WERI-Rb-1 (cell line): ENCODE data around the gene CD96.

Experiments used
- DNase-seq: peaks from one replicate; pipeline ENCODE4 v3.0.0-alpha.2; 2020
- H3K27ac ChIP-seq: fragments of 250-450 bp; sonication (Bioruptor Pico); 2 replicates; pipeline ENCODE4 v1.5.1; 2020; ENCODE audit warnings: mild to moderate bottlenecking, moderate library complexity
- H3K27me3 ChIP-seq: fragments of 250-450 bp; sonication (Bioruptor Pico); 2 replicates; pipeline ENCODE4 v1.5.1; 2021; ENCODE audit warnings: mild to moderate bottlenecking, low read depth, moderate library complexity; ENCODE audit not compliant: insufficient read depth, severe bottlenecking
- H3K36me3 ChIP-seq: fragments of 250-450 bp; sonication (Bioruptor Pico); 2 replicates; pipeline ENCODE4 v1.5.1; 2020; ENCODE audit warnings: mild to moderate bottlenecking, moderate library complexity
- H3K4me3 ChIP-seq: 2 replicates; pipeline ENCODE4 v1.5.1; 2011; ENCODE audit warnings: low read depth, mild to moderate bottlenecking, control low read depth, low read length
- H3K9me3 ChIP-seq: fragments of 250-450 bp; sonication (Bioruptor Pico); 2 replicates; pipeline ENCODE4 v1.5.1; 2021; ENCODE audit warnings: mild to moderate bottlenecking, moderate library complexity; ENCODE audit not compliant: severe bottlenecking
- TF ChIP-seq, protein P1 (sequence below): IDR thresholded peaks from 2 replicates; pipeline ENCODE4 v1.5.1; 2011; ENCODE audit warnings: low read depth, mild to moderate bottlenecking, control low read depth, inconsistent platforms, low read length

The CD96 gene

GRCh38 chr3:111604119-111604518 is 62.1 kb downstream of the CD96 start:
- no peak overlapping the region for H3K27ac ChIP-seq
- H3K4me3 ChIP-seq, result no peak overlapping the region
- no peaks in the 10 kb centered on the region for H3K36me3 ChIP-seq
- H3K9me3 ChIP-seq, result no peaks in the 10 kb centered on the region
- no peaks in the 10 kb centered on the region for H3K27me3 ChIP-seq
- TF ChIP-seq, protein P1, sequence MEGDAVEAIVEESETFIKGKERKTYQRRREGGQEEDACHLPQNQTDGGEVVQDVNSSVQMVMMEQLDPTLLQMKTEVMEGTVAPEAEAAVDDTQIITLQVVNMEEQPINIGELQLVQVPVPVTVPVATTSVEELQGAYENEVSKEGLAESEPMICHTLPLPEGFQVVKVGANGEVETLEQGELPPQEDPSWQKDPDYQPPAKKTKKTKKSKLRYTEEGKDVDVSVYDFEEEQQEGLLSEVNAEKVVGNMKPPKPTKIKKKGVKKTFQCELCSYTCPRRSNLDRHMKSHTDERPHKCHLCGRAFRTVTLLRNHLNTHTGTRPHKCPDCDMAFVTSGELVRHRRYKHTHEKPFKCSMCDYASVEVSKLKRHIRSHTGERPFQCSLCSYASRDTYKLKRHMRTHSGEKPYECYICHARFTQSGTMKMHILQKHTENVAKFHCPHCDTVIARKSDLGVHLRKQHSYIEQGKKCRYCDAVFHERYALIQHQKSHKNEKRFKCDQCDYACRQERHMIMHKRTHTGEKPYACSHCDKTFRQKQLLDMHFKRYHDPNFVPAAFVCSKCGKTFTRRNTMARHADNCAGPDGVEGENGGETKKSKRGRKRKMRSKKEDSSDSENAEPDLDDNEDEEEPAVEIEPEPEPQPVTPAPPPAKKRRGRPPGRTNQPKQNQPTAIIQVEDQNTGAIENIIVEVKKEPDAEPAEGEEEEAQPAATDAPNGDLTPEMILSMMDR, result no peak
- DNase-seq, result no peak

DNA sequence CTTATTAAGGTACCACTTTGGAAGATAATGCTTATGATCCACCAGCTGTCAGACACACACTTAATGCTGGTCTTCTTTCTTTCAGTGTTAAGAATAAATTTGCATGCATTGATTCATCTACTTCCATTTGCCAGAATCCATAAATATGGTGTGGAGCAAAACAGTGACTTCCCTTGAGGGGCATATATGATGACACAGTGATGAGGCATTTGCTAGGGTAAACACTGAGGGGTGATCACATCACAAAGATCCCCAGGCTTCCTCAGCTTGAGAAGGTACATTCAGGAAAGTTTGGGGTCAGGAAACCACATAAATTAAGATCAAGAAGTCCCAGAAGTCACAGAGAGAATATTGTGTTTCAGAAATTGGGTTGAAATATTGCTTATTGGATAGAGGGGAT is 63.0 kb downstream of the CD96 start:
- TF ChIP-seq, protein P1, result no peak
- no peak overlapping the region for H3K27ac ChIP-seq
- no peak overlapping the region for H3K4me3 ChIP-seq
- no peaks in the 10 kb centered on the region for H3K27me3 ChIP-seq
- no peak for DNase-seq
- no peaks in the 10 kb centered on the region for H3K9me3 ChIP-seq
- H3K36me3 ChIP-seq, result no peaks in the 10 kb centered on the region

GRCh38 chr3:111605493-111605892 is 63.5 kb downstream of the CD96 start:
- Histone ChIP-seq H3K4me3 (no peak overlapping the region), H3K27ac (no peak overlapping the region), H3K27me3 (no peaks in the 10 kb centered on the region), H3K9me3 (no peaks in the 10 kb centered on the region), H3K36me3 (no peaks in the 10 kb centered on the region)
- TF ChIP-seq, protein P1, result no peak
- no peak for DNase-seq

DNA sequence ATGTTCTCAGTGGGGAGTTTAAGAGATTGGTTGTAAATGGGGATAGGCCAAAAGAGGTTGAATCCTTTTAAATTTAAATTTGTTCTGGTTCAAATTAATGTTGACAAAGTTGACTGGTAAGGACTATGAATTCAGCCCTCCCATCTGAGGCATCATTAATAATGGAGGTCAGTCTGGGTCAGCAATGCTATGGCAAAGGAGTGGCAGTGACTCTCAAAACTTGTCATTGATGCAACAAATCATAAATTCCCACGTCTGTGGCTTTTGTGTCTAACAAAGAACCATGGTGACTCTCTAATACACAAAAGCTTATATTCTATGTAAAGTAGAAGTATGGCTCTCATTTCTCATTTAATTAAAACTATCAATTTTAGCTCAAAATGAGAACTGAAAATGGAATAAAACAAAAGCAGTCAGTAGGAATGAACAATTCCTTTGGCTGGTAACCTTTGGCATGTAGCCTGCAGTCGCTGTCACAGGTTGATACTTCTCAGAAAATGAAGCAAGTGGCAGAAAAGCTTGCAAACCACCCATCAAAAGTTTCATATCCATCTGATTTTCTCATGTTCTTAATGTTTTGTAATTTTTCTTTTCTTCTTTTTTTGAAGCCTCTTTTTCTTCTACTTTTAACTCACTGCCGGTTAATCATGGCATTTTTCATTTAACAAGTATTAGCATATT is 65.4 kb downstream of the CD96 start:
- TF ChIP-seq, protein P1, result no peak
- no peak overlapping the region for H3K4me3 ChIP-seq
- no peak overlapping the region for H3K27ac ChIP-seq
- H3K9me3 ChIP-seq, result no peaks in the 10 kb centered on the region
- H3K27me3 ChIP-seq, result no peaks in the 10 kb centered on the region
- DNase-seq, result no peak
- no peaks in the 10 kb centered on the region for H3K36me3 ChIP-seq

DNA sequence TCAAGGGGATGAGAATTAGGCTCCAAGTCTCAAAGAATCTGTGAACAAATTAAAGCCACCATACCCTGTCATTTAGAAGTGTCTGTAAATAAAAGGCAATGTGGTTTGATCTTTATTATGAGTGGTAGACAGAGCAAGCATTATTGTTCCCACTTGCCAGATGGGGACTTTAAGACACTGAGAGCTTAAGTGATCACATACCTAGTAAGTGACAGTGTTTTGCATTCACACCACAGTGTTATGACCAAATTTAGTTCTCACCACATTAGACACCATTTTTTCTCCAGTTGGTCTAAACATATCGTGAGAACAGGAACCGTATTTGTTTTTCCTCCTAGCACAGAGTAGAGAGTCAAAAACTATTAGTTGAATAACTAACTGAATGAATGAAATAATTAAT is 66.4 kb downstream of the CD96 start:
- Histone ChIP-seq H3K27me3 (no peaks in the 10 kb centered on the region), H3K36me3 (no peaks in the 10 kb centered on the region), H3K4me3 (no peak overlapping the region), H3K9me3 (no peaks in the 10 kb centered on the region), H3K27ac (no peak overlapping the region)
- no peak for DNase-seq
- TF ChIP-seq, protein P1, result no peak

DNA sequence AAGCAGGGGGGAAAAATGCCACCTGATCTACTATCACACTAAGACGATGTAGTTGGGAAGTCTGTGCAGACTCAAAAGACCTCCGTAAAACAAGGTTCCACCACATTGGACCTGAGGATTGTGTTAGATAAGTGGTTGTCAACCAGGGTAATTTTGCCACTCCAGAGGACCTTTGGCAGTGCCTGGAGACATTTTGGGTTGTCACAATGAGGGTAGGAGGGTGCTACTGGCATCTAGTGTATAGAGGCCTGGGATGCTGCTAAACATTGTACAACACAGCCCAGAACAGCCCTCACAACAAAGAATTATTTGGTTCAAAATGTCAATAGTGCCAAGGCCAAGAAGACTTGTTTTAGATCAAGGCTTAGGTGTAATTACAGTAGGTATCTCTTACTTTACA is 67.7 kb downstream of the CD96 start:
- Histone ChIP-seq H3K4me3 (no peak overlapping the region), H3K36me3 (no peaks in the 10 kb centered on the region), H3K27me3 (no peaks in the 10 kb centered on the region), H3K27ac (no peak overlapping the region), H3K9me3 (no peaks in the 10 kb centered on the region)
- TF ChIP-seq, protein P1, result no peak
- no peak for DNase-seq
